Measurements from ENCODE around the gene BRD7. TPM values are rescaled to one million over a fixed set of nuclear protein-coding genes. Genes with fewer than 3 reads are reported as not detected.

BRD7 gene
- total and polyA plus RNA-seq, 2 of the 13 experiments (the other 11 are each of a cell fraction or from before 2014, with no cell fraction given) = 82.3 to 149 TPM

DNA sequence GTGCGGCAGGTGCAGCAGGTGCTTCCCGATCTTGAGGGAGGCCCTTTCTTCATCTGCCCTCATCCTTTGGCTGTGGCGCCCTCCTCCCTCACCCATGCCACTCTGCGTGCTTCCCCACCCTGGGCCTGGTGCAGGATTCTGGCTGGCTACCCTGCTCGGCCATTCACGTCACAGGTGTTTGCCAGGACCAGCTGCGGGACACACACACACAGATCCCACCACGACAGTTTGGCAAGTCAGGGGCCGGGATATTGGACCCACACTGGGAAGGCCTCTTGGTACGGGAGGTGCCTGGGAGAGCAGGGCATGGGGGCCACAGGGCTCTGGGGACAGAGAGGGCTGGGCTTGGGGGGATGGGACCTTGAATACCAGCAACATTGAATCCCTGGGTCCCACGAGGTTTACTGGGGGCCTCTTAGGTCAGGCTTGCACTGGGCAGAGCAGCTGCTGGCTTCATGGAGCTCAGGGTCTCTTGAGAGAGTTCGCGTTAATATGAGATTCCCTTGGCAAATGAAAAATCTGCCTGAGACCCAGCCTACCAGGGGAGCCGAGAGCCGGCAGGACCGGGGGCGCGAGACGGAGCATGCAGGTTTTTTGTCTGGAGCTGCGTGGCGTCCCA, 87.3 kb downstream of the BRD7 start:
- H3K36me3 ChIP-seq (replicated peaks in 1 of 2; ENCODE audit: control insufficient read depth in 1 of 2, insufficient read depth in 2 of 2, low read length in 2 of 2) = no peaks in the 10 kb centered on the region
- intact Hi-C loops (cut with micrococcal nuclease; ENCODE audit: unreplicated experiment) (no loop called here), in situ Hi-C loops (cut with HindIII; ENCODE audit: extremely low pct_ligation_motif_present, low pct_unique_long_range_greater_than_20kb) (no loop called here)
- no peaks in the 10 kb centered on the region; a peak in 1 of 5 replicates for H3K27me3 ChIP-seq (ENCODE audit: control insufficient read depth in 1 of 2, insufficient read depth in 2 of 2, low read length in 2 of 2)
- TF ChIP-seq ZNF687 (CRISPR knock-in tag; IDR thresholded peaks at IDR 0.05) (peak; percentile 35; the same call in 1 of the 2 replicates), MAFF (IDR thresholded peaks at IDR 0.05; ENCODE audit: low read depth, low read length) (no peak)
- no peak overlapping the region for H3K27ac ChIP-seq (ENCODE audit: extremely low read length, insufficient read depth, low read length)
- H3K4me1 ChIP-seq (ENCODE audit: insufficient read depth, low read length) = peaks cover 53% of the 10 kb centered on the region
- no TSS peak for BruUV-seq (replicated peaks)
- FAIRE-seq = no peak
- H4K20me1 ChIP-seq (ENCODE audit: insufficient read depth, low read length) = no peaks in the 10 kb centered on the region
- 70% methylated on average over 20 of the region's 21 CpGs for WGBS (ENCODE audit: low lambda C conversion rate)
- H3K9ac ChIP-seq (ENCODE audit: insufficient read depth, low read depth, low read length) = peak overlapping the region; percentile 9; the same call in 1 of the 2 replicates
- peak overlapping the region; percentile 86 for H3K4me2 ChIP-seq (ENCODE audit: low read depth, low read length)
- ATAC-seq = no peak
- ChIA-PET POLR2A (interaction anchor here (2.0 kb wide), 1 partner anchor 11 kb away, joined by 7 read pairs; no protein-coding TSS in a partner anchor), CTCF (ENCODE audit: low intra/inter-chr PET ratio, low total read pairs) (no interaction called here)
- peak overlapping the region in 1 of 3 experiments; percentile 55; a peak in 1 of 6 replicates for H3K4me3 ChIP-seq (replicated peaks in 1 of 3; ENCODE audit: insufficient read depth in 1 of 3, low read depth in 2 of 3, low read length in 3 of 3)
- no peak for DNase-seq (ENCODE audit: low spot score)
- H3K9me3 ChIP-seq (ENCODE audit: low read length) = no peaks in the 10 kb centered on the region
- no peaks in the 10 kb centered on the region for H3K79me2 ChIP-seq (ENCODE audit: insufficient read depth, low read length)
- no peak overlapping the region for H2AFZ ChIP-seq (ENCODE audit: low read length)

- in situ Hi-C loops (cut with HindIII; ENCODE audit: extremely low pct_ligation_motif_present, low pct_unique_long_range_greater_than_20kb) (no loop called here), intact Hi-C loops (cut with micrococcal nuclease; ENCODE audit: unreplicated experiment) (no loop called here)
- Histone ChIP-seq H3K27ac (ENCODE audit: extremely low read length, insufficient read depth, low read length) (no peak overlapping the region), H3K36me3 (replicated peaks in 1 of 2; ENCODE audit: control insufficient read depth in 1 of 2, insufficient read depth in 2 of 2, low read length in 2 of 2) (no peaks in the 10 kb centered on the region), H3K27me3 (ENCODE audit: control insufficient read depth in 1 of 2, insufficient read depth in 2 of 2, low read length in 2 of 2) (no peaks in the 10 kb centered on the region; a peak in 1 of 5 replicates), H3K79me2 (ENCODE audit: insufficient read depth, low read length) (no peaks in the 10 kb centered on the region), H3K4me3 (replicated peaks in 1 of 3; ENCODE audit: insufficient read depth in 1 of 3, low read depth in 2 of 3, low read length in 3 of 3) (no peak overlapping the region), H3K9me3 (ENCODE audit: low read length) (no peaks in the 10 kb centered on the region), H2AFZ (ENCODE audit: low read length) (no peak overlapping the region), H3K9ac (ENCODE audit: insufficient read depth, low read depth, low read length) (no peak overlapping the region), H3K4me1 (ENCODE audit: insufficient read depth, low read length) (peaks cover 50% of the 10 kb centered on the region), H3K4me2 (ENCODE audit: low read depth, low read length) (no peak overlapping the region), H4K20me1 (ENCODE audit: insufficient read depth, low read length) (no peaks in the 10 kb centered on the region)
- ChIA-PET POLR2A (no interaction called here), CTCF (ENCODE audit: low intra/inter-chr PET ratio, low total read pairs) (no interaction called here)
- WGBS (ENCODE audit: low lambda C conversion rate) = 82% methylated on average over 3 of the region's 5 CpGs
- FAIRE-seq (no peak), DNase-seq (ENCODE audit: low spot score) (no peak), ATAC-seq (no peak)
- peak; percentile 94 for TF ChIP-seq ZNF121 (CRISPR knock-in tag; IDR thresholded peaks at IDR 0.05)
- TF ChIP-seq KDM1A (CRISPR knock-in tag; IDR thresholded peaks at IDR 0.05) = 0 out of 2 replicates have a peak, but pooled peaks have one; percentile 28
- TF ChIP-seq ZMYM3 (CRISPR knock-in tag; IDR thresholded peaks at IDR 0.05) = 0 out of 2 replicates have a peak, but pooled peaks have one; percentile 22
- TF ChIP-seq JUND (CRISPR knock-in tag; IDR thresholded peaks at IDR 0.05) = no peak
- no TSS peak for BruUV-seq (replicated peaks)
Measured at GRCh38 chr16:50280932-50281331, 87.9 kb downstream of the BRD7 start.

Measured in HepG2 (cell line).